ENCODE data around the gene BCAS3. TPM values are rescaled to one million over a fixed set of nuclear protein-coding genes. Genes with fewer than 3 reads are reported as not detected.

Gene BCAS3
- total and polyA plus RNA-seq, 12 donors: 6.1 to 21.8 (median 17.2) TPM

GRCh38 chr17:61251939-61252865 is 574.6 kb downstream of the BCAS3 start:
- 17 to 23% methylated on average over 10 of the region's 10 CpGs for WGBS, 2 donors
- H3K27ac ChIP-seq: peak overlapping the region; percentile 34 to 86 (median 72)
- no peaks in the 10 kb centered on the region for H3K27me3 ChIP-seq
- DNase-seq (peak; percentile 88 to 92), ATAC-seq (peak; percentile 92 to 96 (median 95))
- H3K4me3 ChIP-seq: peak overlapping the region in 1 of 10 donors; percentile 2
- no peak for TF ChIP-seq CTCF (IDR thresholded peaks at IDR 0.05)
- no peaks in the 10 kb centered on the region for H3K9me3 ChIP-seq
- intact Hi-C loops (cut with DNase I): loop anchor here in 6 of 10 donors (5.0 to 10.0 kb wide), 8 partner anchors 35 to 145 kb away; partner anchors contain the start of gene TBX2 (in 4 of the 6)
- no peaks in the 10 kb centered on the region for H3K36me3 ChIP-seq
- H3K4me1 ChIP-seq: peaks cover 5 to 69% (median 46%) of the 10 kb centered on the region in 9 donors

GRCh38 chr17:61253362-61253761 is 575.7 kb downstream of the BCAS3 start:
- DNase-seq (peak; percentile 45 to 59), ATAC-seq (peak in 5 of 8 donors; percentile 32 to 49 (median 39))
- H3K4me3 ChIP-seq: no peak overlapping the region
- peaks cover 5 to 61% (median 38%) of the 10 kb centered on the region in 9 donors for H3K4me1 ChIP-seq
- TF ChIP-seq CTCF (IDR thresholded peaks at IDR 0.05): no peak
- no peaks in the 10 kb centered on the region for H3K27me3 ChIP-seq
- H3K27ac ChIP-seq: peak overlapping the region in 9 of 10 donors; percentile 43 to 86 (median 73)
- intact Hi-C loops (cut with DNase I): loop anchor here in 6 of 10 donors (5.0 to 10.0 kb wide), 8 partner anchors 36 to 144 kb away; partner anchors contain the start of gene TBX2 (in 4 of the 6)
- H3K36me3 ChIP-seq: no peaks in the 10 kb centered on the region
- no peaks in the 10 kb centered on the region for H3K9me3 ChIP-seq
- WGBS, 2 donors: 67 to 69% methylated on average over 3 of the region's 3 CpGs

- H3K4me3 ChIP-seq: no peak overlapping the region
- 93 to 95% methylated on average over 10 of the region's 10 CpGs for whole genome bisulfite sequencing, 2 donors
- intact Hi-C loops (cut with DNase I): loop anchor here in 6 of 10 donors (5.0 to 10.0 kb wide), 8 partner anchors 37 to 143 kb away; partner anchors contain the start of gene TBX2 (in 4 of the 6)
- no peaks in the 10 kb centered on the region for H3K36me3 ChIP-seq
- peaks cover 5 to 54% (median 34%) of the 10 kb centered on the region in 9 donors for H3K4me1 ChIP-seq
- DNase-seq: no peak
- no peak for TF ChIP-seq CTCF (IDR thresholded peaks at IDR 0.05)
- H3K9me3 ChIP-seq: no peaks in the 10 kb centered on the region
- H3K27ac ChIP-seq: peak overlapping the region in 7 of 10 donors; percentile 33 to 86 (median 75)
- ATAC-seq: no peak
- H3K27me3 ChIP-seq: no peaks in the 10 kb centered on the region
Observed at GRCh38 chr17:61253937-61254574, 576.4 kb downstream of the BCAS3 start.

GRCh38 chr17:61254904-61255303 is 577.3 kb downstream of the BCAS3 start:
- no peak for DNase-seq
- no peaks in the 10 kb centered on the region for H3K36me3 ChIP-seq
- no peaks in the 10 kb centered on the region for H3K27me3 ChIP-seq
- intact Hi-C loops (cut with DNase I): loop anchor here in 6 of 10 donors (5.0 to 10.0 kb wide), 9 partner anchors 38 to 152 kb away; partner anchors contain the start of gene TBX2 (in 4 of the 6)
- H3K9me3 ChIP-seq: no peaks in the 10 kb centered on the region
- no peak for ATAC-seq
- peak overlapping the region in 3 of 10 donors; percentile 32 to 83 (median 45) for H3K27ac ChIP-seq
- 76 to 78% methylated on average over 1 of the region's 1 CpG for WGBS, 2 donors
- H3K4me3 ChIP-seq: no peak overlapping the region
- TF ChIP-seq CTCF (IDR thresholded peaks at IDR 0.05): no peak
- peaks cover 5 to 54% (median 43%) of the 10 kb centered on the region in 9 donors for H3K4me1 ChIP-seq

All from heart right ventricle (tissue), 16 donors.